PC-3 (cell line): ENCODE results near the gene PFDN2. TPM values are rescaled to one million over a fixed set of nuclear protein-coding genes. Genes with fewer than 3 reads are reported as not detected.
A peak's percentile ranks its signal among the peaks of the same experiment; 100 is the strongest.

Source experiments
- ATAC-seq: fragments of 200-7000 bp; cut with Tn5 transposase; 2 replicates; pipeline ENCODE4 v1.9.1; 2020; ENCODE audit warnings: mild to moderate bottlenecking, moderate library complexity
- BruUV-seq: library from RNA; stranded (reverse); fragments of 400-500 nt; replicated peaks from 2 replicates; lab custom pipeline; 2021; lab: Mats Ljungman, UMichigan
- CTCF ChIA-PET: fragments of 300-600 bp; sonication (Branson Sonifier 250); formaldehyde crosslinking; loops from one replicate; lab custom pipeline; 2022; ENCODE audit warnings: antibody characterized with exemption; lab: Charles Lee
- POLR2A ChIA-PET: fragments of 300-600 bp; sonication (Branson Sonifier 250); formaldehyde crosslinking; loops from one replicate; lab custom pipeline; 2022; ENCODE audit warnings: antibody characterized with exemption; ENCODE audit not compliant: unreplicated experiment; lab: Charles Lee
- DNase-seq: peaks from one replicate; pipeline ENCODE4 v3.0.0-alpha.2; 2015
- H2AFZ ChIP-seq: fragments of 300-600 bp; sonication (generic); 2 replicates; pipeline ENCODE4 v1.6.0; 2016; ENCODE audit warnings: antibody characterized with exemption, low read length
- H3F3A ChIP-seq: fragments of 300-600 bp; sonication (generic); one replicate; pipeline ENCODE4 v1.6.0; 2017; ENCODE audit warnings: antibody characterized with exemption, low read length, control low read depth, mild to moderate bottlenecking; ENCODE audit not compliant: unreplicated experiment
- H3K27ac ChIP-seq: fragments of 300-600 bp; sonication (generic); 2 replicates; pipeline ENCODE4 v1.5.1; 2016; ENCODE audit warnings: mild to moderate bottlenecking, low read length
- H3K27me3 ChIP-seq: fragments of 300-600 bp; sonication (generic); 2 replicates; pipeline ENCODE4 v1.6.1; 2016; ENCODE audit warnings: low read length, mixed read lengths
- H3K36me3 ChIP-seq: fragments of 300-600 bp; sonication (generic); 2 replicates; pipeline ENCODE4 v1.6.1; 2016; ENCODE audit warnings: low read depth, mixed run types, low read length, mixed read lengths
- H3K4me1 ChIP-seq: fragments of 300-600 bp; sonication (generic); 2 replicates; pipeline ENCODE4 v1.5.1; 2016; ENCODE audit warnings: low read length; ENCODE audit not compliant: insufficient read depth
- H3K4me2 ChIP-seq: fragments of 300-600 bp; sonication (generic); 2 replicates; pipeline ENCODE4 v1.6.0; 2016; ENCODE audit warnings: low read length
- H3K4me3 ChIP-seq: fragments of 300-600 bp; sonication (generic); 2 replicates; pipeline ENCODE4 v1.5.1; 2016; ENCODE audit warnings: mild to moderate bottlenecking, low read length, mixed read lengths
- H3K79me2 ChIP-seq: fragments of 300-600 bp; sonication (generic); 2 replicates; pipeline ENCODE4 v1.6.1; 2017; ENCODE audit warnings: low read length, mixed read lengths
- H3K9ac ChIP-seq: fragments of 300-600 bp; sonication (generic); 2 replicates; pipeline ENCODE4 v1.6.0; 2016; ENCODE audit warnings: mild to moderate bottlenecking, low read length
- H3K9me2 ChIP-seq: fragments of 300-600 bp; sonication (generic); replicated peaks from 2 replicates; pipeline ENCODE4 v1.6.1; 2016; ENCODE audit warnings: mixed run types, low read length, mixed read lengths
- H3K9me3 ChIP-seq: fragments of 300-600 bp; sonication (generic); 2 replicates; pipeline ENCODE4 v1.6.1; 2016; ENCODE audit warnings: low read length, mixed read lengths
- H4K20me1 ChIP-seq: fragments of 300-600 bp; sonication (generic); 2 replicates; pipeline ENCODE4 v1.6.1; 2016; ENCODE audit warnings: low read length, mixed read lengths
- CTCF ChIP-seq: fragments of 300-600 bp; sonication (generic); conservative IDR thresholded peaks from 2 replicates; pipeline ENCODE4 v1.5.1; 2017; ENCODE audit warnings: antibody characterized with exemption, low read depth, mild to moderate bottlenecking, low read length
- EZH2 ChIP-seq: fragments of 300-600 bp; sonication (generic); IDR thresholded peaks from one replicate; pipeline ENCODE4 v1.6.1; 2017; ENCODE audit warnings: antibody characterized with exemption, mild to moderate bottlenecking, low read length; ENCODE audit not compliant: unreplicated experiment
- EZH2phosphoT487 ChIP-seq: fragments of 300-600 bp; sonication (generic); IDR thresholded peaks from 2 replicates; pipeline ENCODE4 v1.6.1; 2018; ENCODE audit warnings: mild to moderate bottlenecking, antibody characterized with exemption, low read length, borderline replicate concordance
- intact Hi-C: fragments of 100-400 bp; cut with micrococcal nuclease; formaldehyde crosslinking; loops from 2 replicates; pipeline ENCODE4 v1.9.0; 2023
- total RNA-seq: library from RNA; depleted of rRNA; stranded (reverse); fragments of >200 nt; gene quantifications from 2 replicates; pipeline ENCODE4 v1.2.3, GENCODE V29; 2014

PFDN2 gene
- total RNA-seq, 1 experiment from 2014 or later = 197 TPM

GRCh38 chr1:161140755-161141400, 23.0 kb upstream of the PFDN2 start:
- Histone ChIP-seq H3K36me3 (no peaks in the 10 kb centered on the region), H3K79me2 (0 out of 2 replicates have a peak, but pooled peaks cover 3% of the 10 kb centered on the region), H3K9me2 (no peaks in the 10 kb centered on the region), H4K20me1 (no peaks in the 10 kb centered on the region), H3F3A (no peaks in the 10 kb centered on the region), H2AFZ (no peak overlapping the region), H3K9ac (no peak overlapping the region), H3K9me3 (no peaks in the 10 kb centered on the region), H3K4me1 (no peaks in the 10 kb centered on the region), H3K27me3 (no peaks in the 10 kb centered on the region), H3K4me3 (no peak overlapping the region), H3K4me2 (no peak overlapping the region), H3K27ac (no peak overlapping the region)
- no peak for DNase-seq
- CTCF ChIA-PET = interaction anchor here (1.0 kb wide), 1 partner anchor 13 kb away, joined by 3 read pairs; the partner anchor contains the start of gene UFC1
- no peak for ATAC-seq
- intact Hi-C loops = loop anchor here (1.0 kb wide), 2 partner anchors 144 to 148 kb away; no protein-coding TSS in a partner anchor
- POLR2A ChIA-PET = interaction anchor here (0.5 kb wide), 1 partner anchor 48 kb away, joined by 3 read pairs; no protein-coding TSS in a partner anchor
- no TSS peak for BruUV-seq
- no peak for TF ChIP-seq CTCF
- TF ChIP-seq EZH2 = no peak
- TF ChIP-seq EZH2phosphoT487 = no peak

- no peak overlapping the region for H3K27ac ChIP-seq
- H3K27me3 ChIP-seq = no peaks in the 10 kb centered on the region
- no peak overlapping the region for H2AFZ ChIP-seq
- H3K36me3 ChIP-seq = no peaks in the 10 kb centered on the region
- H3K9me2 ChIP-seq = no peaks in the 10 kb centered on the region
- H3K9me3 ChIP-seq = no peaks in the 10 kb centered on the region
- H3K4me3 ChIP-seq = no peak overlapping the region
- no peaks in the 10 kb centered on the region for H3F3A ChIP-seq
- BruUV-seq = no TSS peak
- no peaks in the 10 kb centered on the region for H3K4me1 ChIP-seq
- no peaks in the 10 kb centered on the region for H4K20me1 ChIP-seq
- peaks cover 10% of the 10 kb centered on the region for H3K79me2 ChIP-seq
- POLR2A ChIA-PET = no interaction called here
- ATAC-seq (peak; percentile 78), DNase-seq (peak; percentile 77)
- TF ChIP-seq CTCF (peak; percentile 74), EZH2 (no peak)
- CTCF ChIA-PET = interaction anchor here (0.8 kb wide), 1 partner anchor 150 kb away, joined by 5 read pairs; no protein-coding TSS in a partner anchor
- H3K4me2 ChIP-seq = no peak overlapping the region
- no peak overlapping the region for H3K9ac ChIP-seq
- intact Hi-C loops = loop anchor here (1.0 kb wide), 4 partner anchors 41 to 146 kb away; partner anchors contain the start of gene KLHDC9
Observed at GRCh38 chr1:161139766-161140165, 21.9 kb upstream of the PFDN2 start.

GRCh38 chr1:161138431-161138830, 20.6 kb upstream of the PFDN2 start:
- Histone ChIP-seq H3K79me2 (peaks cover 24% of the 10 kb centered on the region), H3K27ac (no peak overlapping the region), H3K9ac (no peak overlapping the region), H3K27me3 (no peaks in the 10 kb centered on the region), H3K9me2 (no peaks in the 10 kb centered on the region), H3K4me2 (no peak overlapping the region), H3K36me3 (no peaks in the 10 kb centered on the region), H3K4me1 (no peaks in the 10 kb centered on the region), H2AFZ (no peak overlapping the region), H3K9me3 (no peaks in the 10 kb centered on the region), H4K20me1 (no peaks in the 10 kb centered on the region), H3F3A (peaks cover 2% of the 10 kb centered on the region), H3K4me3 (no peak overlapping the region)
- CTCF ChIA-PET = no interaction called here
- TF ChIP-seq EZH2 (no peak), EZH2phosphoT487 (no peak), CTCF (no peak)
- DNase-seq (no peak), ATAC-seq (no peak)
- POLR2A ChIA-PET = no interaction called here
- no TSS peak for BruUV-seq
- intact Hi-C loops = no loop called here
